ENCODE results near the gene TGFB1I1. TPM values are rescaled to one million over a fixed set of nuclear protein-coding genes. Genes with fewer than 3 reads are reported as not detected.

Gene TGFB1I1
- total RNA-seq, 1 donor from 2014 or later = 8.8 TPM

DNA sequence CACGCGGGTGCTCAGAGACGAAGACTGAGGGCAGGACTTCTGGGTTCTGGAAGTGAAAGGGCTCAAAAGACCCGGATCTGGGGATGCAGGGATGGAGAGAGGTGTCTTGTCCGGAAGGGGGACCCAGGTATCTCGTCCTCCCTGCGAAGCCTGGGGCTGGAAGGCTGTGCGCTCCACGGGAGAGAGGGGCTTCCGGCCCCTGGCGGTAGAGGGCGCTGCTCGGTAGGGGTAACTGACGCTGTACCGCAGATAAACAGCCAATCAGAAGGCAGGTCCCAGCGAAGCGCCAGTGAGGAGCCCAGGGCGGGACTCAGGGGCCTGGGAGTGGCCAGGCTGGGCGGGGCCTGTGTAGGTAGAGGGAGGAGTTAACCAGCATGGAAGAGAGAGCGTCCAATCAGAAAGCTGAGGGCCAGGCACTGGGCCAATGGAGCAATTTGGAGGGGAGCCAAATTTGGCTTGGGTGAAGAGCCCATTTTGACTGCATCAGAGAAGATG, 804 bp downstream of the TGFB1I1 start:
- DNase-seq (ENCODE audit: low read depth, low spot score) = no peak
- H3K36me3 Mint-ChIP-seq (ENCODE audit: low read depth) = no peaks in the 10 kb centered on the region
- H3K27ac Mint-ChIP-seq (ENCODE audit: unreplicated experiment) = no peak overlapping the region
- H3K27me3 Mint-ChIP-seq (ENCODE audit: low read depth) = peaks cover 63% of the 10 kb centered on the region
- peaks cover 29% of the 10 kb centered on the region for H3K4me1 Mint-ChIP-seq
- TF ChIP-seq, protein P1, sequence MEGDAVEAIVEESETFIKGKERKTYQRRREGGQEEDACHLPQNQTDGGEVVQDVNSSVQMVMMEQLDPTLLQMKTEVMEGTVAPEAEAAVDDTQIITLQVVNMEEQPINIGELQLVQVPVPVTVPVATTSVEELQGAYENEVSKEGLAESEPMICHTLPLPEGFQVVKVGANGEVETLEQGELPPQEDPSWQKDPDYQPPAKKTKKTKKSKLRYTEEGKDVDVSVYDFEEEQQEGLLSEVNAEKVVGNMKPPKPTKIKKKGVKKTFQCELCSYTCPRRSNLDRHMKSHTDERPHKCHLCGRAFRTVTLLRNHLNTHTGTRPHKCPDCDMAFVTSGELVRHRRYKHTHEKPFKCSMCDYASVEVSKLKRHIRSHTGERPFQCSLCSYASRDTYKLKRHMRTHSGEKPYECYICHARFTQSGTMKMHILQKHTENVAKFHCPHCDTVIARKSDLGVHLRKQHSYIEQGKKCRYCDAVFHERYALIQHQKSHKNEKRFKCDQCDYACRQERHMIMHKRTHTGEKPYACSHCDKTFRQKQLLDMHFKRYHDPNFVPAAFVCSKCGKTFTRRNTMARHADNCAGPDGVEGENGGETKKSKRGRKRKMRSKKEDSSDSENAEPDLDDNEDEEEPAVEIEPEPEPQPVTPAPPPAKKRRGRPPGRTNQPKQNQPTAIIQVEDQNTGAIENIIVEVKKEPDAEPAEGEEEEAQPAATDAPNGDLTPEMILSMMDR (conservative IDR thresholded peaks at IDR 0.05) = peak; percentile 65
- H3K9me3 Mint-ChIP-seq = no peaks in the 10 kb centered on the region
- peak overlapping the region; percentile 87 for H3K4me3 Mint-ChIP-seq

DNA sequence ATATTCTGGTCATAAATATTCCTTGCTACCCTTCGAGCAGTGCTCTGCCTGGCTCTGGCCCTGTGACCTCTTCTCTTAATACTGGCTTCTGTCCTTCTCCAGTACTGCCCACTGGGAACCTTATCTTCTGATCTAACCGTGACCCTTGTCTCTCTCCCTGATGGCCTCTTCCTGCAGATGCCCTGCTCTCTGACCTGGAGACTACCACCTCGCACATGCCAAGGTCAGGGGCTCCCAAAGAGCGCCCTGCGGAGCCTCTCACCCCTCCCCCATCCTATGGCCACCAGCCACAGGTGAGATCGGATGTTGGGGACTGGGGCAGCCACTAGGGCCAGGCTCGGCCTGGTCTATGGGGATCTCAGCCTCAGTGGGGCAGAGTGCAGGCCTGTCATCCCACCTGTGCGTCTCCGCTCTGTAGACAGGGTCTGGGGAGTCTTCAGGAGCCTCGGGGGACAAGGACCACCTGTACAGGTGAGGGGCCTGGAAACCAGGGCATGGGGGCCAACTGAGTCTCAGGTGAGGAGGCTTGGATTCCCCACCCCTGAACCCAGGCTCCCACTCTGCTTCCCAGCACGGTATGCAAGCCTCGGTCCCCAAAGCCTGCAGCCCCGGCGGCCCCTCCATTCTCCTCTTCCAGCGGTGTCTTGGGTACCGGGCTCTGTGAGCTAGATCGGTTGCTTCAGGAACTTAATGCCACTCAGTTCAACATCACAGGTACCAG, 1.5 kb downstream of the TGFB1I1 start:
- Mint-ChIP-seq H3K27me3 (ENCODE audit: low read depth) (peaks cover 69% of the 10 kb centered on the region), H3K4me3 (peak overlapping the region; percentile 87), H3K4me1 (peaks cover 33% of the 10 kb centered on the region), H3K27ac (ENCODE audit: unreplicated experiment) (no peak overlapping the region), H3K9me3 (no peaks in the 10 kb centered on the region), H3K36me3 (ENCODE audit: low read depth) (no peaks in the 10 kb centered on the region)
- TF ChIP-seq, protein P1 (conservative IDR thresholded peaks at IDR 0.05) = no peak
- no peak for DNase-seq (ENCODE audit: low read depth, low spot score)

DNA sequence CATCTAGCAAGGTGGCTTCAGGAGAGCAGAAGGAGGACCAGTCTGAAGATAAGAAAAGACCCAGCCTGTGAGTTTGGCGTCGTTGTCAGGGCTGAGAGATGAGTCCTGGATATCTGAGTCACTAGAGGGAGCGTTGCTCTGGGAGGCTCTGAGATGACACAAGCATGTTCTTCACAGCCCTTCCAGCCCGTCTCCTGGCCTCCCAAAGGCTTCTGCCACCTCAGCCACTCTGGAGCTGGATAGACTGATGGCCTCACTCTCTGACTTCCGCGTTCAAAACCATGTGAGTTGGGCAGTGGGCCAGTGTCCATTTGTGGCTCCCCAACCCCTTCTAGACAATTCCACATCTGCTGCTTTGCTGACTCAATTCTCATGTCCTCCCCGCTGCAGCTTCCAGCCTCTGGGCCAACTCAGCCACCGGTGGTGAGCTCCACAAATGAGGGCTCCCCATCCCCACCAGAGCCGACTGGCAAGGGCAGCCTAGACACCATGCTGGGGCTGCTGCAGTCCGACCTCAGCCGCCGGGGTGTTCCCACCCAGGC, 2.3 kb downstream of the TGFB1I1 start:
- peaks cover 76% of the 10 kb centered on the region for H3K27me3 Mint-ChIP-seq (ENCODE audit: low read depth)
- peak overlapping the region; percentile 64 for H3K4me3 Mint-ChIP-seq
- no peaks in the 10 kb centered on the region for H3K36me3 Mint-ChIP-seq (ENCODE audit: low read depth)
- DNase-seq (ENCODE audit: low read depth, low spot score) = no peak
- no peak overlapping the region for H3K27ac Mint-ChIP-seq (ENCODE audit: unreplicated experiment)
- H3K9me3 Mint-ChIP-seq = no peaks in the 10 kb centered on the region
- TF ChIP-seq, protein P1 (conservative IDR thresholded peaks at IDR 0.05) = no peak
- H3K4me1 Mint-ChIP-seq = peaks cover 33% of the 10 kb centered on the region

DNA sequence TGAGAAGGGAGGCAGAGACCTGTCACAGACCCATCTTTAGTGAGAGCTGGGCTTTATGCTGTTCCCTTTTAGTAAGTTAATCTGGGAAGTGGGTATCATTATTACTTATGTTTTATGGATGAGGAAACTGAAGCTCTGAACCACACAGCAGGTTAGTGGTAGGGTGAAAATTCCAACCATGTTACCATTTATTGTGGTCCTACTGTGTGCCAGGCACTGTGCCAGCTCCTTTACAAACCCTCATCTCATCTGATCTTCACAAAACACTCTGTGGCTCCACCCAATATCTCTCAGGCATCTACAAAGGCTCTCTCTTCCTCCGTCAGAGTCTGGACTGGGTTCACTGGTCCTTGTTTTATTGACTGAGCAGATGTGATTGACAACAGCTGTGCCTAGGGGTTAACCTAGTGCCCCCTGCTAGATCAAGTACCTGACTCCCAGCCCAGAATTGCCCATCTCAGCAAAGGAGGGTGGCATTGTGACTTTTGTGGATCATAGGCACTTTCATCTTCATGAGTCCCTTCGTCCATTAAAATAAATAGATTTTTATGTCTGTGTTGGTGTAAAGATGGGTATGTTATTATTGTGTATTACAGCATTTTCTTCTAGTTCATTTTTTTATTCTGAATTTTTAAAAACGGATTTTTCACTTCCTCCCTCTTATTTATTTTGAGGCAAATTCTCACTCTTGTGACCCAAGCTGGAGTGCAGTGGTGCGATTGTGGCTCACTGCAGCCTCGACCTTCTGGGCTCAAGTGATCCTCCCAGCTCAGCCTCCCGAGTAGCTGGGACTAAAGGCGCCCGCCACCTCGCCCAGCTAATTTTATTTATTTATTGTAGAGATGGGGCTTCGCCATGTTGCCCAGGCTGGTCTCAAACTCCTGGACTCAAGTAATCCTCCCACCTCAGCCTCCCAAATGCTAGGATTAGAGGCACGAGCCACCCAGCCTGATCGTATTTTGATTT, 3.1 kb downstream of the TGFB1I1 start:
- Mint-ChIP-seq H3K27ac (ENCODE audit: unreplicated experiment) (no peak overlapping the region), H3K27me3 (ENCODE audit: low read depth) (peaks cover 84% of the 10 kb centered on the region)

DNA sequence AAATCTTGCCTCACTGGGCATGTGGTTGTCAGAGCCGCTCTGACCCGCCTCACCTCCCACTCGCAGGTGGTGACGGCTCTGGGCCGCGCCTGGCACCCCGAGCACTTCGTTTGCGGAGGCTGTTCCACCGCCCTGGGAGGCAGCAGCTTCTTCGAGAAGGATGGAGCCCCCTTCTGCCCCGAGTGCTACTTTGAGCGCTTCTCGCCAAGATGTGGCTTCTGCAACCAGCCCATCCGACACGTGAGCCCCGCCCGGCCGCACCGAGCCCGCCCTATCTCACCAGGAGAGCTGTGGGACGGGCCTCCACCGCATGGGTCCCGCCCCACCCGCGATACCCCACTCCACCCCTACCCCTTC, 4.0 kb downstream of the TGFB1I1 start:
- Mint-ChIP-seq H3K9me3 (no peaks in the 10 kb centered on the region), H3K4me3 (peak overlapping the region; percentile 77), H3K27ac (ENCODE audit: unreplicated experiment) (no peak overlapping the region), H3K36me3 (ENCODE audit: low read depth) (no peaks in the 10 kb centered on the region), H3K4me1 (peaks cover 29% of the 10 kb centered on the region), H3K27me3 (ENCODE audit: low read depth) (peaks cover 92% of the 10 kb centered on the region)
- no peak for DNase-seq (ENCODE audit: low read depth, low spot score)
- TF ChIP-seq, protein P1 (conservative IDR thresholded peaks at IDR 0.05) = no peak

More for the DNA sequence above, 3.1 kb downstream of the TGFB1I1 start:
- Mint-ChIP-seq H3K4me3 (peak overlapping the region; percentile 77), H3K4me1 (peaks cover 29% of the 10 kb centered on the region), H3K36me3 (ENCODE audit: low read depth) (no peaks in the 10 kb centered on the region), H3K9me3 (no peaks in the 10 kb centered on the region)
- no peak for DNase-seq (ENCODE audit: low read depth, low spot score)
- TF ChIP-seq, protein P1 (conservative IDR thresholded peaks at IDR 0.05) = no peak
